CD4-positive, alpha-beta T cell treated with Interferon alpha-2 for 1 hour (primary cell): Measurements from ENCODE around the gene AFTPH.

Experiments
- DNase-seq, 2 donors: peaks; one replicate each; pipeline ENCODE4 v3.0.0-alpha.2; 2020 to 2022

AFTPH gene

DNA sequence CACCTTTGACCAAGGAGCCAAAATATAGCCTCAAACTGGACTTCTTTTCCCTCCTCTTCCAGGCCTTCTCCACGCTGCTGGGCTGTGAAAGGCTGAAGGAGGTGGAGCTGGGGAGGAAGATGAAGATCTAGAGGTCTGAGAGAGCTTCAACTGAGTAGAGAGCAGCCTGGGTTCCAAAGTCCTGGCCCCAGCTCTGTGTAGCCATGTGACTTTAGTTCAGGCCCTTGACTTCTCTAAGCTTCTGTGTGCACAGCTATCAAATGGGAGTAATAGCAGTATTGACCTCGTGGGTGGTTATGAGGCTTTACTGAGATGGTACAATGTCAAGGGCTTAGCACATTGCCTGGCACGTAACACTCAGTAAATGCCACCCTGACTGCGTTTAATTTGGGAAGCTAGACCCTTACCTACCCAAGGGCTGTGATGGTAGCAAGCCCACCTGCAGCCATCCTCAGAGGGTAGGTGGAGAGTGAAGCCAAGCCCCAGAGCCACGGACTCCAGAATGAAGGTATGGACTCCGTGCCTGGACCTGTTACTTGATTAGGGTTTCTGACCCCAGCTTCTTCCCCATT is 91.2 kb downstream of the AFTPH start:
- DNase-seq, result no peak

DNA sequence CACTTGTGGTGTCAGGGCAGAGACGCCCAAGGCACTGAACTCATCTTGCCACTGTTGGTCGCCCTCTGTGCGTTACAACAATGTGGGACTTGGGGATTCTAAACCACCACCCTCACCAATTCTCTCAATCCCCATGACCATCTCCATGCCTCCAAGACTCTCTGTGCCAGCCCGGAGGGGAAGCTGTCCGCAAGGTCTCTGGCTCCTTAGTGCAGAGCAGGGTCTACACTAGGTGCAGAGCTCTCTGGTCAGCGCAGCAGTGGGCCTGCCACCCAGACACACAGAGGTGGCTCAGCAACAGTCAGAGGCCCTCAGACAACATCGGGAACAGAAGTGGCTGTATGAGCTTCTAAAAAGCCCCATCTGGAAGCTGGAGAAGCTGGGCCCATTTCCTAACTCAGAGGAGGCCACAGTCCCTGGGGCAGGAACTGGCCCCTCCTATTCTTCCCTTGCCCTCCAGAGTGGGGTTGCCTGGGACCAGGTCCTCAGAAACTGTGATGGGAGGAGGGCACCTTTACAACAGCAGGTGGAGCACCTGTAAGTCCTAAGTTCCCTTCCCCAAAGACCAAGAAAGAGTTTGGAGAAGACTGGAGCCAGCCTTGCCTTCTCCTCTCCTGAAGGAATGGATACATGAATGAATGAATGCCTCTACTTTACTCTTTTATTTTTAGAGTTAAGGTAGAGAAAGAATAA is 91.9 kb downstream of the AFTPH start:
- no peak for DNase-seq

DNA sequence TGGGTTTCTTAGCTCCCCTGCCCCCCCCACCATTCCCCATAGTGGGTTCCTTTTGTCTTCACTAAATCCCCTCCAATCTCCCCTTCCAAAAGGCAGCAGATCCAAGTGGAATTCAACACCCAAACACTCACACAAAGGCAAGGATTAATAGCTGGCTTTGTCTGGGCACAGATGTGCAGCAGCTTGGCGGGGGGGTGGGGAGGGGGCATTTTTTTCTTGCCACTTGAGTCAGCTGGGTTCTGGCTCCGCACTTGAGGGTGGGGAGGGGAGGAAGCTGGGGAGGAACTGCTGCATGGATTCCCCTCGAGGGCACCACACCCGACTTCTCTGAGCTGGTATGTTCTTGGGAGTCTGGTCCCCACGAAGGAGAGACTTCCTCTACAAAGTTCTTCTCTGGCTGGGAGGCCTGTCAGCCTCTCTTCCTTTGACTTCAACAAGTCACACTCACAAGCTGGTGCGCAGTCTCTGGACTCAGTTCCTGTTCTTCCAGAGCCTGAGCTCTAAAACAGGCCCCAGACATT is 93.6 kb downstream of the AFTPH start:
- no peak for DNase-seq

DNA sequence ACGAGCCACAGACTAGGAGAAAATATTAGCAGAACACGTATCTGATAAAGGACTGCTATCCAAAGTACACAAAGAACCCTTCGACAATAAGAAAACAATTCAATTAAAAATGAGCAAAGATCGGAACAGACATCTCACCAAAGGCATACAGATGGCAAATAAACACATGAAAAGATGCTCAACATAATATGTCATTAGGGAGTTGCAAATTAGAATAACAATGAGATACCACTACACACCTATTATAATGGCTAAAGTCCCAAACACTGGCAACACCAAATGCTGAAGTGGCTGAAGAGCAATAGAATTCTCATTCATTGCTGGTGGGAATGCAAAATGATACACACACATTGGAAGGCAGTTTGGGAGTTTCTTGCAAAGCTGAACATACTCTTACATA is 96.5 kb downstream of the AFTPH start:
- no peak for DNase-seq

DNA sequence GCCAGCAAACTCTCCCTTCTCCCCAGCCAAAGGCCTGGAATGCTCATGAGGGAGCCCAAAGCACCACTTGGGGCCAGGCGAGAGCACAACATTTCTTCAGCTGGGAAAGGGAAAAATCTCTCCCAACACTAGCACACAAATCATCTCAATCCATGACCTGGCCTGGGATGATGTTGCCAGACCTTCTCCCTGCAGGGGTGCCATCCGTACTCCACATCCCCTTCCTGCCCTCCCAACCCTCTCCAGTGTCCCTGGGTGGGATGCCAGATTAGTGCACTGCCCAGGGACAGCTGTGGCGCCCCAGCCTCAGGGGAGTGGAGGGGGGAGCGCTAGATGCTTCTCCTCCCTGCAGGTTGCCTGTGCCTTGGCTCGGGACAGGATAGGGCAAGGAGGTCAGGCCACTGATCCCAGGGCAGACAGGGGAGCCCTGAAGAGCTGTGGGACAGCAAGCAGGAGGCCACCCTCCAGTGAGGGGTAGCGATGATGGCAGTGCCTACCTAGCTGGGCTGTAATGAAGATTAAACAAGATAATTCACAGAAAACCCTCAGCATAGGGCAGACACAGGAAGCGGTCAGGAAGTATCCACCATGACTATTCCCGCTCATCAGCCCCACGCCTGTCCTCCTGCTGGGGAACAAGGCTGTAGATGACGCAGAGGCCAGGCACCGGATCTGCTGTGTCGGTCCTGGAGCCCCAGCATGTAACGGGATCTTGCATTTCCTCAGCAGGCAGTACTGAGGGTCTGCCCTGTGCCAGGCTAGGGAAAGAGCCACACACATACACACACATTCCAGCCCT is 98.5 kb downstream of the AFTPH start:
- DNase-seq, result no peak

DNA sequence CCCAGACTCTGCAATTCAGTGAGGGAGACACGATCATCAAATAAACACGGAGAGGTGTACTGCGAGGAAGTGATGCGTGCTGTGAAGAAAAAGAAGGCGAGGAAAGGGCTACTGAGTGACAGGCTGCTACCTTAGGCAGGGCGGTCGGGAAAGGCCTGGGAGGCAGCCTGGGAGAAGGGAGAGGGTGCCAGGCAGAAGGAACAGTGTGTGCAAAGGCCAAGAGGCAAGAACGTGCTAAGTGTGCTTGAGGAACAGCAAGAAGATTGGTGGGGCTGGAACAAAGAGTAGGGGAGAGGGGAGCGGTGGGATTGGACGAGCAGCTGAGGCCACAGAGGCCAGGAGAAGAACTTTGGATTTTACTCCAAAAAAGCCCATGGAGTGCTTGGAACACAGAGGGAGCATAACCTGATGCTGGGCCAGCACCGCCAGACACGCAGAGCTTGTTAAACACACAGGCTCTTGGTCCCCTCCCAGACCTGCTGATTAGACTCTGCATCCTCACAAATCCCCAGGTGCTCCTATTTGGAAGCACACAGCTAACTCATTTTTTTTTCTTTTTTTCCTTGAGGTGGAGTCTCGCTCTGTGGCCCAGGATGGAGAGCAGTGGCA is 99.2 kb downstream of the AFTPH start:
- no peak for DNase-seq

DNA sequence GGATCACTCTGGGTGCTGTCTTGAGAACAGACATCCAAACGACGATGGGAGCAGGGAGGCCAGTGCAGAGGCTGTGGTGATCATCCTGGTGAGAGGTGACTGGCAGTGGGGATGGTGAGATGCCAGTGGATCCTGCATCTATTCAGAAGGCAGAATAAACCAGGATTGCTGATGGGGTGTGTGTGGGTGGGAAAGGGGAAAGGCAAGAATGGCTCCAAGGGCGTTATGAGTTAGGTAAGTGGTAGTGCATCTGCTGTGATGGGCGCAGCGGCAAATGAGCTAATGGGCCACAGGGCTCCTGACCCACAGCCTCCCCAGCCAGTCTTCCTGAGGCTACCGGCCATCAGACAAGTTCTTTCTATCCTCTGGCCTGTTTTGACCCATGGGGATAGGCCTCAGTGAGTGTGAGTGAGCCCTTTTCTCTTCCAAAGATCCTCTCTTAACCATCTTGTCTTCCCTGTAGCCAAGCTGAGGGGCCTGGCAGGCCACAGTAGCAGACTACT is 100.0 kb downstream of the AFTPH start:
- no peak for DNase-seq

DNA sequence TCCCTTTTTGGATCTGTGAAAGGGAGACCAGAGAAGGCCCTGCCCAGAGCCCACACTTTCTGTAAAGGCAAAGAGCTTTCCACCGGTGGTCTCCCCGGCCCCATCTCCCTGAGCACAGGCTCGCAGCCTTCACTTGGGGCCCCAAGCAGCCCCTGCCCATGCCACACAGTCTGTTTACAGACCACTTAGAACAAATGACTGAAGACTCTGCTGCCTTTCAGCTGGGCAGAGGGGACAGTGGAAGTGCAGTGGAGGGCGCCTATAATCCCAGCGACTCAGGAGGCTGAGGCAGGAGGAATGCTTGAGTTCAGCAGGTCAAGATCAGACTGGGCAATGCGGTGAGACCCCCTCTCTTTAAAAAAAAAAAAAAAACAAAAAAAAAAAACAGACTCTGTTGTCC is 100.7 kb downstream of the AFTPH start:
- no peak for DNase-seq

DNA sequence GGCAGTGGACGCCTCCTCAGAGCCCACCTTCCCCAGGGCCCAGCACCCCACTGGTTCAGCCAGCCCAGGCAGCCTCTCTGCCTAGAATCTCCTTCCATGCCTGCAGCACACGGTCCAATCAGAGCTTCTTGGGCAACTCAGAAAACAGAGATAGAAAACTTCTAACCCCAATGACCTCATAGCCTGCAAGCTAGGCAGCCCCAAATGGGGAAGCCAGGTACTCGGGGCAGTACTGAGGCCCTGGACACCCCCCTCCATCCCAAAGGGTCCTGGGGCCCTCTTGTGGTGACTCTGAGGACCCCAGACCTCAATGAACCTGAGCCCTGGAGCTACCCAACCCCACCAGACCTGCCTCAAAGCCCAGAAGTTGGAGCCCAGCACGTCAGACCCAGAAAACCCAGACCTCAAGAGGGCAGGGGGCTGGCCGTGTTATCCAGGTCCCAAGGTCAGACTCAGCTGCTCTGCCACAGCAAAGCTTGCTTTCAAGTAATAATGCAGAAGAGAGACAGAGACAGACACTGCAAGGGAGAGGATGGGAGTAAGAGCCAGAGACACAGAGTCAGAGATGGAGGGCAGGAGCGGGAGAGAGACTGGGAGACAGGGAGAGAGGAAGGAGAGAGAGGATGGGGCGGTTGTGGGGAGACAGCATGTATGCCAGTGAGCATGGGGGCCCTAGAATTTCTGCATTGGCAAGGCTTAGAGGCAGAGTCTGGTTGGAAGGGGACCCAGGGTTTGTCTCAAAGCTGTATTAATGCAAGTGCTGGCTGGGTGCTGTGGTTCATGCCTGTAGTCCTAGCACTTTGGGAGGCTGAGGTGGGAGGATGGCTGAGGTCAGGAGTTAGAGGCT is 101.4 kb downstream of the AFTPH start:
- DNase-seq, result no peak

DNA sequence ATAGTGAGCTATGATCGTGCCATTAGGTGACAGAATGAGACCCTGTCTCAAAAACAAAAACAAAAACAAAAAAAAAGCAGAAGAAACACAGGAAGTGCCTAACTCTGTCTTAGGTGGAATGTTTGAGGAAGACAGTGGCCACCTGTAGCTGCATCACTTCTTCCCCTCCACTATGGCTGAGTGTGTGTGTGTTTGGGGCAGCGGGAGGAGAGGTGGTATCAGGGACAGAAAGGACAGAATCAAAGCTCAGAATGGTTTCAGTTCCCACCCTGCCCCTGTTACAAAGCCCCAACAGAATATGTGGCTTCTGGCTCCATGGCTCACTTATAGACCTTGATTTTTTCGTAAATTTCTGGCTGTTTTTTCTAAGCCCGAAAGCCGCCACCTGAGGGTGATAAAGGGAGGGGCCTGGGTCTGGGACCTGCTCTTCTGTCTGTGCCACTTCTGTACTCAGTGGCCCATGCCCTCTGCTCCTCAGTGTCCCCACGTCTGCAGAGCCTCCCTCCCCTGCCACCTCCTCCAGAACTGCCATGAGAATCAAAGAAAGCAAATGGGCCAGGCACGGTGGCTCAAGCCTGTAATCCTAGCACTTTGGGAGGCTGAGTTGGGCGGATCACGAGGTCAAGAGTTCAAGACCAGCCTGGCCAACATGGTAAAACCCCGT is 102.2 kb downstream of the AFTPH start:
- DNase-seq, result no peak

DNA sequence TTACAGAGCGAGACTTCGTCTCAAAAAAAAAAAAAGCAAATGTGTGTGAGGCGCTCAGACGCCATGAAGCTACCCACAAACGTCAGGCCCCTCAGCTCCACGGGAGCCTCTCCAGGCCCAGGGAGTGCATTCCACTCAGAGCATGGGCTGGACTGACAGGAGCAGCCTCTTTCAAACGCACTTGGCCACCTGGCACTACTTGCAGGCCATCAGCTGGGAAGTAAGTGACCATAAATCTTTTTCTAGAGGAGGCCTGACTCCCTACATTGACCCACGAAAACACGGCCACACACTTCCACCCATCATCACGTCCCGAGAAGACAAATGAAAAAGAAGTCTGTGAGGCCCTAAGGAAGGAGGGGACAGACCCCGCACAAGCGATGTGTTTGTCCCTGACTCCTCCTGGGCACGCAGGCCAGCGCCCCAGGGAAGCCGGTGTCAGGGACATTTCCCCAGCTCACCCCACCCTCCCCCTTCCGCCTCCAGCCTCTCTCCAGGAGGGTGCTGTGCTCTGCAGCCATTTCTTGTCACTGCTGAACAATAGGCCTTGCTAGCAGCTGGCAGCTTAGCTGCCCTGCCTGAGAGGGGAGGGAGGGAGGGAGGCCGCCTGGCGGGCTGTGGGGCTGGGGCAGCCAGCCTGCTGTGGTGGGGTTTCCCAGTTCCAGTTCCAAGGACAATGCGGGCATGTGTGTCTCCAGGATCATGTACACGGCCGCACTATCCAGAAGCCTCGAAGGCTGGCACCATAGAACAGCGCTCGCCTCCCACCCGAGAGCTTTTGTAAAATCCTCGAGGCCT is 103.0 kb downstream of the AFTPH start:
- DNase-seq, result no peak

DNA sequence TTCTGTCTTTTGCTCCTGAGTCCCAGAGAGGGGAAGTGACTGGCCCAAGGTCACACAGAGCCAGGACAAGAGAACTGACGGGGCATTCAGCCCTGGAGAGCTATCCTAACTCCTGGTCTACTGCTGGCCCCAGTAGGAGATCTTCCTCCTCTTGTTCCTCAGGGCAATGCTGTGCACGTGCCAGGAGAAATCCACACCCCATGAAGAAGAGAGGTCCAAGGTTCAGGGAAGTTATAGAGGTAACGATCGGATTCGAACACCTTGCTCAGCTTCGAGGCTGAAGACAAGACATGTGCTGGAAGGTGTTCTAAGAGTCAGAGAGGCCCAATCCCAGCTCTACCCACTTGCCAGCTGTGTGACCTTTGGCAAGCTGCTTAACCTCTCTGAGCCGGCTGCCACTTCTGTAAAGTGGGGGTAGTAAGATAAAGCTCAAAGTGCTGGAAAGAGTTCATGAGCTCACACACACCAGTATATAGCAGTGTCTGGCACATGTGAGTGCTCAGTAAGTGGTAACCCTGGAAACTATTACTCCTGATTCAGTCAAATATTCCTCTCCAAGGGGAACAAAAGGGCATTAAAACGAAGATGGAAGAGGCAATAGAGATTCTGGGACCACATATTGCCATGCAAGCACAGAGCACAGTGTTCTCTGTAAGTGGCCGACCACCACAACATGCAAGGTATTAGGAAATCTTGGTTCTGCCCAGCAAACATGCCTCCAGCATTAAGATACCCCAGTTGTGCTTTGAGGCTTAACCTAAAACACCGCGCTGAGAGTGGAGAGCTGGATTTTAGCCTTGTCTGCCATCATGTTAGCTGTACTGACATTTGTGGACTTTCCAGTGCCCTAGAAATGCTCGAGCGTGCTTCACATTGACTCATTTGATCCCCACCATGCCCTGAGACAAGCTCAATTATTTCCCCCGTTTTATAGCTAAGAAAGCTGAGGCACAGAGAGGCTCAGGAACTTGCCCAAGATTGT is 104.0 kb downstream of the AFTPH start:
- DNase-seq, result no peak

DNA sequence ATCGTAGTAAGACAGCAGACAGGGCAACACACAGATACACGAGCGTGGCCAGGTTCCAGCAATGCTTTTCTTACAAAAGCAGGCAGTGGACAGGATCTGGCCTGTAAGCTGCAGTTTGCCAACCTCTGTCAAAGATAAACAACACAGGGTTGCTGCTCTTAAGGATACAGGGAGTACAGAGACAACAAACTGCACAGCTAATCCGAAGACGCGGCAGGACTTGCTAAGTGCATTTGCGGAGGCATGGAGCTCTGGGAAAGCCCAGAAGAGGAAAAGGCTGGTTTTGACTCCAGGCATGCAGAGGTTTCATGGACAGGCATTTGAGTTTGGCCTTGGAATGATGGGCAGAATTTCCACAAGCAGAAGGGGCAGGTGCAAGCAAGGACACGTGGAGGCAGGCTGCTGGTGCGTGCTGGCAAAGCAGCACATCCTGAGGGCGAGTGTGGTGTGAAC is 105.2 kb downstream of the AFTPH start:
- DNase-seq, result no peak

DNA sequence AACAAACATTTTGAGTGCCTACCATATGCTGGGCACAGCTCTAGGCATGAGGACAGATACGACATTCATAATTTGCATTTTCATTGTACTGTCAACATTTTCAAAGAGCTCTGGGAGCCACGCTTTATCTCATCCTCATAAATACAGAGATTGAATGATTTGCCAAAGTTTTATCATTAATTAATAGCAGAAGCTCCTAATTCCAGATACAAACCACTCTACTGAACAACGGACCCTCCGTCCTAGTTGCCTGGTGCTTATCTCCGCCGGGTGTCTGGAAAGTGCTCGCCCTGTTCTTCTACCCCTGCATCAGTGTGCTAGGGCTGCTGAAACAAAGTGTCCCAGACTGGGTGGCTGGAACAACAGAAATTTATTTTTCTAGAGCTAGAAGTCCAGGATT is 105.7 kb downstream of the AFTPH start:
- no peak for DNase-seq

DNA sequence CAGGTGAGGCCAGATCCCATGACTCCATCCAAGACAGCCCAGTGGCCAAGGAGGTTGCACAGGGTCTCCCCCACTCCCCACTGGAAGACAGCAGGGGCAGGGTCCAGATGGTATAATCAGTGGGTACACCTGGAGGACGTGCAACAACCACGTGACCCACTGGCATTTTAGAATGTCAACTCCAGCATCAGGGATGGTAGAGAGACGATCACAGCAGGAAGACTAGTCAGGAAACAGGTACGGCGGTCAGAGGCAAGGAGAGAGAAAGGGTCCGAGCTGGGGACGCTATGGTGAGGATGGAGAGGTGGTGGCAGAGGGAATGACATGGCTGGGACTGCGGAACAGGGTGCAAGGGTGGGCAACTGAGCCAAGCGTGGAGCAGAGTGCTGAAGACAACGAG is 106.6 kb downstream of the AFTPH start:
- DNase-seq, result no peak

DNA sequence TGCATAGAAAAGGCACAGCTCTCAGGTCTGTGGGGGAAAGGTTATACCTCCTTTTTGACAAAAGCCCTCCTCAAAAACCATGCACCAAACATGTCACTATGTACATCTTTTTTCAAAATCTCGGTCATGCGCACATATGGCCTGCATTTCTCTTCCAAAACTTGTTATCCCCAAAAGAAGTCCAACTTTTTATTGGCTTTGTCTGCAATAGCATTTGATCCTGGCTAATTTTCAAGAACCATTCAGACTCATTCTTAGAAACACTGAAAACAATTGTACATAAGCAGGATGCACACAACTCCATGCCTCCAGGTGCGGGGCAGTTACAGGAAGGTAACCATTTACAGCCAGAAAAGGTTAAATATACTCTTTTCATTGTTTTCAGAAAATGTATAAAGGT is 107.6 kb downstream of the AFTPH start:
- DNase-seq, result no peak

DNA sequence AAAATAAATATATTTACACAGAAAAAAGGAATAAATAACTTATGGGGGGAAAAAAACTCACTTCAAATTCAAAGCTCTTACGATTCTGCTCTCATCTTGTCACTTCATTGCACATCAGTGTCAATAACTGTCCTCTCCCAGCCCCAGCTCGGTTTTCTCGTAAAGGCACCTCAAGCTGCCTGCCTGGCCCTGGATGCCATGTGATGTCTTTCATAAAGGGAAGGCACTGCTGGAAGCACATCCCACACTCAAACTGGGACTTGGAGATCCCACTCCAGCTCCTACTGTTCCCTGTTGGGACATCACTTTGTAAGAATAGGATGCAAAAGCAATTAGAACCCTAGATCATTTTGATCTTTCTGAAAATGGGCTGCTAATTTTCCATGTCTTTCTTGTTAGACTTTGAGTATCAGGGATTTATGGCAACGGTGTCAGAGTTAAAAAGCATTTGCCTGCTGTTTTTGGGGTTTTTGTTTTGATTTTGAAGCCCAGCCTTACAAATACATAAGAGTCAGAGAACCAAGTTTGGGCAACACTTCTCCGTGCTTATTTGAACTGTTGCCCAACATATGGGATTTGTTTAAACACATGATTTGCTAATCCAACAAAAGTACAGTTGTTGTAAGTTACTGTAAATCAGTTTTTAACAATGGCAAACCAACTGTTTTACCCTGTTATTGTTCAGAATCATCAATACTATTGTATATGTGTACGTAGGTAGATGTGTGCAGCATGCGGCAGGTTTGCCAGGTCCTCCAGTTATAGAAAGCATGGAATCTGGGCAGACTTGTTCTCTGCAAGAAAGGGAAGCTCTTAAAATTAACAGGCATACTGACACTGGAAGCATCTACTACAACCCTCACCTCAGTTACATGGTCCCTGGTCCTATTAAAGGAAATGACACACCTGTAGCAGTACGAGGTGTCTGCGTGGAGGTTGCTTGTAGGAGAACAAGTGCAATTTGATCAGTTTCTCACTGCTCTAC is 109.0 kb downstream of the AFTPH start:
- no peak for DNase-seq
